ENCODE measurements around the gene UBA5.
"Not testable (repeated sequence)": the region's sequence is repeated elsewhere in the genome, so short reads cannot be mapped to it uniquely, and the experiment has no call there.

The UBA5 gene

DNA sequence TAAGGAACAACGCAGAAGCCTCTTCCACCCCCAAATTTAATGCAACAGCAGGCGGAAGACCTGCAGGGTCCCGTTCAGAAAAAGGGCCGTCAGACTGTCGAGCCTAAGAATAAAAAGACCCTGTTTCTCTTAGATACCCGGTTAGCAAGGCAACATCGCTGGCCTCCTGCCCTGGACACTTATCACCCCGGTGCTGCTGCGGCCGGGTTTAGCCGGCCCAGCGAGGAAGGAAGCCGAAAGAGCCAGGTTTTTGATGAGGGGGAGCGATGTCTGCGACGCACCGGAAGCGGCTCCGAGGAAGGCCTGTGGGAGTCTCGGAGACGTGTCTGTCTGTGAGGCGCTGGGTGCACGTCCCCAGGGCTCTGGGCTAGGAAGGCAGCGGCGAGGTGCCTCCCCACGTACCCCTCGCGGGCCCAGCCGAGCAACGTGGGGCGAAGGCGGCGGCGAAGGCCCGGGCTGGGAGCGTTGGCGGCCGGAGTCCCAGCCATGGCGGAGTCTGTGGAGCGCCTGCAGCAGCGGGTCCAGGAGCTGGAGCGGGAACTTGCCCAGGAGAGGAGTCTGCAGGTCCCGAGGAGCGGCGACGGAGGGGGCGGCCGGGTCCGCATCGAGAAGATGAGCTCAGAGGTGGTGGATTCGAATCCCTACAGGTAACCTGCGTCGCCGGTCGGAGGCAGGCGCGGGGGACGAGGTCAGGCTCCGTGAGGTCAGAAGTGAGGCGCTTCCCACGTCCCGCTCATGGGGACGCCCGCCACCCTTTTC is at the start of gene UBA5:
UBA5 (plus strand) TSS at position 278 of the 759 bp plus-strand sequence; CDS start at position 487, 209 bp downstream.
- DNase-seq: peak; percentile 73

GRCh38 chr3:132615301-132615700 is 44.8 kb upstream of the UBA5 start:
- not testable (repeated sequence) for DNase-seq

- DNase-seq: no peak
Measured at GRCh38 chr3:132615881-132616280, 44.2 kb upstream of the UBA5 start.

- DNase-seq: no peak
Measured at GRCh38 chr3:132616780-132617179, 43.3 kb upstream of the UBA5 start.

DNA sequence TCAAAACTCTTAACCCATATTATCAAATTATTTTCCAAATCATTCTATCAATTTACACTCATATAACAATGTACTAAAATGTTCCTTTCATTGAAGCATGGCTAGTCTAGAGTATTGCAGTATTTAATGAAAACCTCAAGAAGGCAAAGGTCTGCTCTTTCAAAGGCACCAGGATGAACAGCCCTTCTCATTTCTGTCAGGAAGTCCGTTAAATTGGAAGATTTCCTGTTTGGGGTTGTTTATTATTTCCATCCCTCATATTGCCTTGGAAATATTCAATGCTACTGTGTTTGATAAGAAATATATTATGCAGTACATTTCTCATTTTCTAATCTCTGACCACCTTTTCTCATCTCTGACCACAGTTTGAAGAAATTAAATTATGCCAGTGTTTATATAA is 38.0 kb upstream of the UBA5 start:
- DNase-seq: no peak

DNA sequence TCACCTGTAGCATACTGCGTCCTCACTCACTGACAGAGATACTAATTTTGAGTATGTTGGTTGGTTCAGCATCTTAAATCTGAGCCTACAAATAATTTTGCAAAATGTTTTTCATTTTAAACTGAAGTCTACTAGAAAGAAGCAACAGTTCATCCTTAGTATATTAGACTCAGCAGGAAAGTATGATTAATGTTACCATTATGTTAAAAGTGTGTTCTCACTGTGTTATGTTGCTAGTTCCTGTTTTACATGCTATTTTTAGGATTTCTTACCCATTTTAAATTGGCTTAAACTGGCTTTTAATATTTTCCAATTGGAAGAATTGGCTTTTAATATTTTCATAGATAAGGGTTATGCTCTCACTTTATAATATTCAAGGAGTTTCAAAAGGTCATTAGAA is 37.4 kb upstream of the UBA5 start:
- DNase-seq: no peak

DNA sequence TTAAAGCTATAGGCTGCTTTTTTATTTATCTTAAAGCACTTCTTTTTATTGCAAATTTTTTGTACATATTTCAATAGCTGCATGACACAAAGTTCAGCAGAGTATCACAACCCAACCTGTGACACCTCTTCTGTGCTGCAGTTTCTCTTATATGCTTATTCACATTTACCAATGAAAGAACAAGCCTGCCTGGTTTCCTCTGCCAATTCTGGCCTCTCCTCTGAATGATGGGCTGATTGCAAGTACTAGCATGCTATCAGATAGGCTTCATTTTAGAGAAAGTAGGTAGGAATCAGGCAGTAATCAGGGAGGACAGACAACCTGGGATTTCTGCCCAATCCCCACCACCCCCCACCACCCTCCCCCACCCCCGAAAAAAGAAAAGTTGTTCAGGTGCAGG is 36.5 kb upstream of the UBA5 start:
- DNase-seq: no peak

- no peak for DNase-seq
Measured at GRCh38 chr3:132624790-132625189, 35.3 kb upstream of the UBA5 start.

- no peak for DNase-seq
Measured at GRCh38 chr3:132625613-132626012, 34.5 kb upstream of the UBA5 start.

GRCh38 chr3:132626955-132627354 is 33.2 kb upstream of the UBA5 start:
- no peak for DNase-seq

DNA sequence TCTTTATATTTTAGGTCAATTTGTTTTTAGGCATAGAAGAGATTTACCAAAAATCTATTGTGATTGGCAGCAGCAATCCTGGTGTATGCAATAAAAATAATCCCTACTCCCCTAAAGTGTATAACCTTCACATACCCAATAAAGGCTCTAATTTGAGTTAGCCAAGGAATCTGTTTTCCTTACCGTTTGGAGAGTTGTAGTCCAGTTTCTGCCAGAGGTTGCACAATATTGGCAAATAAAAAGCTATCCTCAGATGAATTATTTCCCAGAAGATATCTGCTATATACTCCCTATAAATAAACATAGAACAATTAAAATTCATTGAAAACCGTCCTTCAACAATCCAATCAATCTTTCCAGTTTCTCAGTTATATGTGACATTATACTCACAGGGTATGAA is 32.0 kb upstream of the UBA5 start:
- DNase-seq: no peak

- DNase-seq: no peak
Measured at GRCh38 chr3:132629928-132630327, 30.2 kb upstream of the UBA5 start.

DNA sequence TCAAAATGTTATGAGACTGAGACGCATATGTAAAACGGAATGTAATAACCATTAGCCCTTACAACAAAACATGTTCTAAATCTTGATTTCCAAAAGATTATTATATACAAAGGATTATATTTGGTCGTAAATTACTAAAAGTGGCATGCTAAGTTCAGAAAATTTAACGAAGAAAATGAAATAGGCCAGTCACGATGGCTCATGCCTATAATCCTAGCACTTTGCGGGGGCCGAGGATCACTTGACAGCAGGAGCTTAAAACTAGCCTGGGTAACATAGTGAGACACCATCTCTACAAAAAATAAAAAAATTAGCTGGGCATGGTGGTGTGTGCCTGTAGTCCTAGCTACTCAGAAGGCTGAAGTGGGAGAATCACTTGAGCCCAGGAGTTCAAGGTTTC is 29.5 kb upstream of the UBA5 start:
- DNase-seq: no peak

DNA sequence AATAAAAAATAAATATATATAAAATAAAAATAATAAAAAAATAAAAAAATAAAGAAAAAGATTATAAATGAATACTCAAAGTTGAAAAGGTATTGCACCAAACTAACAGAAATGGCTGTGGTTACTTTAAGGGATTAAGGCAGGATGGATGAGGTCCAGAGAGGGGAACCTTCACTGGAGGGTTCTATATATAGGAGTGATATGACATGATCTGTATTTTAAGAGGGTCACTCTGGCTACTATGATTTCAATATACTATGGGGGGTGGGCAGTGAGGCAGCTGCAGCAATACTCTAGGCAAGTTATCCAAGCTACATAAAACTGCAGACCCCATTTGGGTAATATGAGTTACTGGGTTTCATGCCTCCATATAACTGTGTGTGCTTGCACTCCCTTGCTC is 25.1 kb upstream of the UBA5 start:
- no peak for DNase-seq

DNA sequence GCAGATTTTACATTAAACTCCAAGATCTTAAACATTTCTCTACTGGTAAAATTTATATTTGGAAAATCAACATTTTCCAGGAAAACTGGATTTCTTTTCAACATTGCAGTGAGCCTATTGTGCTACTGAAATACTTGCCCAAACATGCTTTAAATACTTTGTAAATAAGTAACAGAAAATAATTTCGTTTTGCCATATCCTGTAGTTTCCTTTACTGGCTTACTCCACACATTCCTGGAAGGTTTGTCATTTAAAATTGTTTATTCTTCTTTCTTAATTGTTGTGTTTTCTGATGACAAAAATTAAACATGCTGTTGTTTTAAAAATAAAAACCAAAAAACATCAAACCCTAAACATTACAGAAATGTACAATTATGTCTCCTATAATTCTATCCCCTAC is 22.5 kb upstream of the UBA5 start:
- DNase-seq: no peak

DNA sequence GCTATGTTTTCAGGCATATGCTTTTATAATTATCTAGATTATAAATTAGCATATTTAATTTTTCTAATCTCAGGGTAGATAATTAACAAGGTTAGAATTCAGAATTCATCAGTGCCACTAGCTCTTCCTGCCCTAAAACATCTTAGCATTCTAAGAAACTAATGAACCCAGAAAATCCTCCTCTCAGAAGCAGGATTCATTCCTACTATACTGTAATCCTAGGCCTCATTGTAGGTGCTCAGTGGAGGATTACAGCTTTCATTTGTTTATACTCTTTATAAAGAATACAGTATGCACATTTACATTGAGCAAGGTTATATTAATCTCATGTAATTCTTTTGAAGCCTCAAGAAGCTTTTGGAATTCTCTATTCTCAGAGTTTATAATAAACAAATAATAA is 21.4 kb upstream of the UBA5 start:
- no peak for DNase-seq

GRCh38 chr3:132641427-132641826 is 18.7 kb upstream of the UBA5 start:
- not testable (repeated sequence) for DNase-seq

GRCh38 chr3:132641837-132642538 is 18.1 kb upstream of the UBA5 start:
- peak; percentile 42 for DNase-seq

GRCh38 chr3:132642539-132642847 is 17.6 kb upstream of the UBA5 start:
- no peak for DNase-seq

DNA sequence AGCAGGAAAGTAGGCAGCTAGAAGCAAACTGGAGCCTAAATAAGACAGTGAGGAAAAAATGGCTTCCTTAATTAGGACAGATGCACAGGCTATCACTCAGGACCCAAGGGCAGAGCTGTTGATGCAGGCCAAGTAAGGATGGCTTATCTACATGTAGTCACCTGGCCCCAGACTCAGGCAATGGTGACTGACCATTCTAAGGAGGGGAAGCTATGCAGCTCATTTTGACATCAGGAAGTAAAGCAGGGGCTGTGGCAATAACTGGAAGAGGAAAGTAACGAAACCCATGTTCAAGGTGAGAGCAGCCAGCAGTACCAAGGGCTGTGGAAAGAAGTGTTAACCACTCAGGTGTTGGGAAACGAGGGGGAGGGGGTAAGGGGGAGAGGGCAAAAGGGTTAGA is 16.8 kb upstream of the UBA5 start:
- DNase-seq: no peak

DNA sequence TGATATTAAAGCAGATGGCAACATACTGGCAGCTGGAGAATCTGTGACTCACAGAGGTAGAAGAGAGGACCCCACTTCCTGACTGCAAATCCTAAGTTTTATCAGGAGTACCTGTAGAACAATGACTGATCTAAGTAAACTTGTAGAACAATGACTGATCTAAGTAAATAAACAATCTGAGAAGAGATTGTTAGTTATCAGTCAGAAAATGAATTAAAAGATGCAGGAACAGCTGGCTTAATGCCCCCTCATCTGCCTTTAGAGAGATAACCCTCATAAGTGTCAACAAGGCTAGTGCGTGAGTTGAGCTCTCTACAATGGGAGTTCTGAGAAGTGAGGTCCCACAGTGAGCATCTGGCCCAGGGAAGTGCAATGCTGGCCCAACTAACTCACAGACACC is 15.1 kb upstream of the UBA5 start:
- no peak for DNase-seq

- DNase-seq: no peak
Measured at GRCh38 chr3:132650153-132650552, 10.0 kb upstream of the UBA5 start.

GRCh38 chr3:132652640-132653270 is 7.4 kb upstream of the UBA5 start:
- no peak for DNase-seq

- no peak for DNase-seq
Measured at GRCh38 chr3:132654190-132654589, 5.9 kb upstream of the UBA5 start.

Data from CD4-positive, alpha-beta T cell treated with Interleukin-12 subunit alpha and Interleukin-12 subunit beta, for 1 hour (primary cell).